SK-N-SH (cell line): Measurements from ENCODE around the gene LRTM2. TPM values are rescaled to one million over a fixed set of nuclear protein-coding genes. Genes with fewer than 3 reads are reported as not detected.

Source experiments
- CTCF ChIA-PET: fragments of 300-600, 350-600 bp; formaldehyde crosslinking; extraction: SDS; loops from one replicate; lab custom pipeline; 2021; lab: Yijun Ruan, JAX
- POLR2A ChIA-PET: fragments of 350-600 bp; sonication (Branson Sonifier 250); formaldehyde crosslinking; extraction: SDS; loops from one replicate; lab custom pipeline; 2020; ENCODE audit warnings: antibody characterized with exemption, inconsistent platforms; lab: Yijun Ruan, JAX
- DNase-seq: peaks from one replicate; pipeline ENCODE4 v3.0.0; 2012
- H2AFZ ChIP-seq: fragments of 200-600 bp; sonication (generic); 2 replicates; pipeline ENCODE4 v1.8.1; 2016; ENCODE audit warnings: antibody characterized with exemption, mild to moderate bottlenecking, low read depth
- H3F3A ChIP-seq: fragments of 200-600 bp; sonication (generic); replicated peaks from 2 replicates; pipeline ENCODE3; 2016; ENCODE audit warnings: antibody characterized with exemption, mild to moderate bottlenecking; ENCODE audit not compliant: insufficient read depth
- H3K27ac ChIP-seq, 2 experiments: fragments of 200-500 bp in 1 of 2; fragments of 200-600 bp in 1 of 2; sonication (Bioruptor generic) in 1 of 2; sonication (generic), shearing (Covaris generic) in 1 of 2; 2 replicates each; pipeline versions ENCODE4 v1.5.1 to v1.6.1; 2014 to 2016; ENCODE audit warnings: low read depth in 2 of 2, inconsistent platforms in 1 of 2, low read length in 1 of 2, mild to moderate bottlenecking in 1 of 2, mixed read lengths in 1 of 2
- H3K27me3 ChIP-seq: fragments of 200-600 bp; sonication (generic), shearing (Covaris generic); 2 replicates; pipeline ENCODE4 v1.6.1; 2016; ENCODE audit warnings: mixed run types; ENCODE audit not compliant: insufficient read depth
- H3K36me3 ChIP-seq, 2 experiments: fragments of 200-500 bp in 1 of 2; fragments of 200-600 bp in 1 of 2; sonication (Bioruptor generic) in 1 of 2; sonication (generic) in 1 of 2; replicated peaks in 1 of 2; 2 replicates each; pipeline versions ENCODE3 to v1.5.1; 2014 to 2016; ENCODE audit warnings: low read length in 1 of 2, mild to moderate bottlenecking in 1 of 2; ENCODE audit not compliant: insufficient read depth in 2 of 2, control insufficient read depth in 1 of 2
- H3K4me1 ChIP-seq, 2 experiments: fragments of 200-500 bp in 1 of 2; fragments of 200-600 bp in 1 of 2; sonication (Bioruptor generic) in 1 of 2; sonication (generic), shearing (Covaris generic) in 1 of 2; 2 replicates each; pipeline versions ENCODE4 v1.5.1 to v1.6.1; 2014 to 2016; ENCODE audit warnings: low read depth in 1 of 2, low read length in 1 of 2, mixed run types in 1 of 2; ENCODE audit not compliant: insufficient read depth in 2 of 2, control insufficient read depth in 1 of 2
- H3K4me2 ChIP-seq: fragments of 200-600 bp; sonication (generic), shearing (Covaris generic); 2 replicates; pipeline ENCODE4 v1.6.1; 2017; ENCODE audit warnings: mixed run types
- H3K4me3 ChIP-seq, 2 experiments: fragments of 200-500 bp in 1 of 2; fragments of 200-600 bp in 1 of 2; sonication (Bioruptor generic) in 1 of 2; sonication (generic), shearing (Covaris generic) in 1 of 2; 2 replicates each; pipeline versions ENCODE4 v1.5.1 to v1.8.1; 2014 to 2016; ENCODE audit warnings: low read depth in 2 of 2, inconsistent platforms in 1 of 2, low read length in 1 of 2, mild to moderate bottlenecking in 1 of 2, mixed read lengths in 1 of 2, moderate library complexity in 1 of 2
- H3K79me2 ChIP-seq: fragments of 200-600 bp; sonication (generic); 2 replicates; pipeline ENCODE4 v1.8.1; 2017; ENCODE audit warnings: mild to moderate bottlenecking; ENCODE audit not compliant: insufficient read depth
- H3K9ac ChIP-seq: fragments of 200-600 bp; sonication (generic); 2 replicates; pipeline ENCODE4 v1.6.1; 2017; ENCODE audit warnings: mixed run types
- H3K9me2 ChIP-seq: fragments of 200-600 bp; sonication (generic); 2 replicates; pipeline ENCODE4 v1.6.1; 2017; ENCODE audit warnings: mixed run types
- H3K9me3 ChIP-seq: fragments of 200-600 bp; sonication (generic); 2 replicates; pipeline ENCODE4 v1.6.1; 2017; ENCODE audit warnings: mixed run types, mild to moderate bottlenecking, moderate library complexity
- H4K20me1 ChIP-seq: fragments of 200-600 bp; sonication (generic); 2 replicates; pipeline ENCODE4 v1.6.1; 2017; ENCODE audit warnings: mild to moderate bottlenecking, mixed run types; ENCODE audit not compliant: insufficient read depth
- CHD2 ChIP-seq: fragments of 150-350 bp; IDR thresholded peaks from 2 replicates; pipeline ENCODE4 v1.6.1; 2018; ENCODE audit warnings: low read length; ENCODE audit not compliant: partially characterized antibody
- ELF1 ChIP-seq: IDR thresholded peaks from 2 replicates; pipeline ENCODE4 v1.4.0; 2012
- FOSL2 ChIP-seq: IDR thresholded peaks from 2 replicates; pipeline ENCODE4 v1.4.0; 2012; ENCODE audit warnings: low read depth, mild to moderate bottlenecking, moderate library complexity, borderline replicate concordance
- JUND ChIP-seq: IDR thresholded peaks from 2 replicates; pipeline ENCODE4 v1.4.0; 2012
- MAX ChIP-seq: IDR thresholded peaks from 2 replicates; pipeline ENCODE4 v1.4.0; 2012; ENCODE audit warnings: low read depth
- MEF2A ChIP-seq: IDR thresholded peaks from 2 replicates; pipeline ENCODE4 v1.4.0; 2012; ENCODE audit warnings: low read depth, borderline replicate concordance
- NFIC ChIP-seq: IDR thresholded peaks from 2 replicates; pipeline ENCODE4 v1.4.0; 2012; ENCODE audit warnings: borderline replicate concordance
- RAD21 ChIP-seq: IDR thresholded peaks from 2 replicates; pipeline ENCODE4 v1.6.1; 2012; ENCODE audit warnings: mild to moderate bottlenecking, low read length
- RCOR1 ChIP-seq: fragments of 150-350 bp; IDR thresholded peaks from 2 replicates; pipeline ENCODE4 v1.6.1; 2017; ENCODE audit warnings: antibody characterized with exemption, low read length
- REST ChIP-seq: IDR thresholded peaks from 2 replicates; pipeline ENCODE4 v1.6.1; 2012; ENCODE audit warnings: mild to moderate bottlenecking, low read depth, low read length, moderate library complexity
- RFX5 ChIP-seq: IDR thresholded peaks from 2 replicates; pipeline ENCODE4 v1.6.1; 2012; ENCODE audit warnings: mild to moderate bottlenecking, improper control_type of control experiment, low read length
- RXRA ChIP-seq: IDR thresholded peaks from 2 replicates; pipeline ENCODE4 v1.4.0; 2012; ENCODE audit warnings: low read depth, mild to moderate bottlenecking, borderline replicate concordance
- TAF1 ChIP-seq: IDR thresholded peaks from 2 replicates; pipeline ENCODE4 v1.6.1; 2012; ENCODE audit warnings: low read depth, mild to moderate bottlenecking, low read length, moderate library complexity, borderline replicate concordance
- TCF12 ChIP-seq: IDR thresholded peaks from 2 replicates; pipeline ENCODE4 v1.4.0; 2012
- USF2 ChIP-seq: fragments of 150-350 bp; IDR thresholded peaks from 2 replicates; pipeline ENCODE4 v1.6.1; 2017; ENCODE audit warnings: antibody characterized with exemption, low read length, low read depth, borderline replicate concordance
- YY1 ChIP-seq: IDR thresholded peaks from 2 replicates; pipeline ENCODE4 v1.4.0; 2012; ENCODE audit warnings: low read depth, mild to moderate bottlenecking
- WGBS: methylation state at CpG from one replicate; pipeline ENCODE4 v1.1.6; 2017; ENCODE audit warnings: low lambda C conversion rate; 5-methylcytosine and 5-hydroxymethylcytosine counted together
- polyA plus RNA-seq, 3 experiments: library from polyadenylated mRNA; depleted of rRNA; stranded (reverse); fragments of >200 nt; gene quantifications; 2 replicates each; pipeline ENCODE4 v1.2.3, GENCODE V29; 2012

Gene LRTM2
- polyA plus RNA-seq, 1 of the 3 experiments (the other 2 are of a cell fraction): not detected

GRCh38 chr12:1846421-1847405 lies 26.3 kb downstream of the LRTM2 start:
- Histone ChIP-seq H3K27ac (no peak overlapping the region), H3K27me3 (peaks cover 20% of the 10 kb centered on the region), H3F3A (peaks cover 13% of the 10 kb centered on the region), H3K9me3 (no peaks in the 10 kb centered on the region), H3K9me2 (no peaks in the 10 kb centered on the region), H3K4me1 (peaks cover 11 to 26% of the 10 kb centered on the region in 2 experiments; a peak in 2 of 4 replicates), H3K4me2 (no peak overlapping the region), H4K20me1 (no peaks in the 10 kb centered on the region), H2AFZ (no peak overlapping the region), H3K4me3 (no peak overlapping the region), H3K79me2 (no peaks in the 10 kb centered on the region), H3K36me3 (no peaks in the 10 kb centered on the region), H3K9ac (no peak overlapping the region)
- CTCF ChIA-PET: interaction anchor here (1.2 kb wide), 1 partner anchor 93 kb away, joined by 4 read pairs; no protein-coding TSS in a partner anchor
- WGBS: 44% methylated on average over 11 of the region's 24 CpGs
- POLR2A ChIA-PET: no interaction called here
- TF ChIP-seq TAF1 (no peak), ELF1 (no peak)
- no peak for DNase-seq

GRCh38 chr12:1847411-1847810 lies 27.0 kb downstream of the LRTM2 start:
- 58% methylated on average over 4 of the region's 4 CpGs for WGBS
- Histone ChIP-seq H3F3A (peaks cover 17% of the 10 kb centered on the region), H4K20me1 (no peaks in the 10 kb centered on the region), H3K9me2 (no peaks in the 10 kb centered on the region), H3K27ac (no peak overlapping the region), H3K27me3 (peaks cover 20% of the 10 kb centered on the region), H3K9me3 (no peaks in the 10 kb centered on the region)
- CTCF ChIA-PET: interaction anchor here (1.2 kb wide), 1 partner anchor 93 kb away, joined by 4 read pairs; no protein-coding TSS in a partner anchor
- DNase-seq: no peak
- no peak for TF ChIP-seq RCOR1
- TF ChIP-seq TCF12: no peak
- no peak for TF ChIP-seq MAX
- TF ChIP-seq, all 33 proteins: peak for 0
- no peak overlapping the region for H2AFZ ChIP-seq
- no peaks in the 10 kb centered on the region for H3K79me2 ChIP-seq
- peaks cover 11 to 23% of the 10 kb centered on the region in 2 experiments; a peak in 2 of 4 replicates for H3K4me1 ChIP-seq
- no peak overlapping the region for H3K4me2 ChIP-seq
- no peaks in the 10 kb centered on the region for H3K36me3 ChIP-seq
- POLR2A ChIA-PET: no interaction called here
- H3K9ac ChIP-seq: no peak overlapping the region
- H3K4me3 ChIP-seq: no peak overlapping the region

- Histone ChIP-seq H3F3A (peaks cover 17% of the 10 kb centered on the region), H3K27me3 (peaks cover 20% of the 10 kb centered on the region), H3K4me1 (peaks cover 11 to 21% of the 10 kb centered on the region in 2 experiments; a peak in 2 of 4 replicates), H3K9me2 (no peaks in the 10 kb centered on the region), H3K36me3 (no peaks in the 10 kb centered on the region), H3K4me2 (no peak overlapping the region), H3K27ac (no peak overlapping the region), H3K9me3 (no peaks in the 10 kb centered on the region), H3K4me3 (no peak overlapping the region), H3K9ac (no peak overlapping the region), H2AFZ (no peak overlapping the region), H3K79me2 (no peaks in the 10 kb centered on the region), H4K20me1 (no peaks in the 10 kb centered on the region)
- no peak for DNase-seq
- WGBS: 67% methylated on average over 10 of the region's 10 CpGs
- CTCF ChIA-PET: no interaction called here
- POLR2A ChIA-PET: no interaction called here
- TF ChIP-seq REST (no peak), TAF1 (no peak), CHD2 (no peak), YY1 (no peak), JUND (no peak), USF2 (no peak), RFX5 (no peak), NFIC (no peak), RAD21 (no peak), MAX (no peak), RXRA (no peak), FOSL2 (no peak), MEF2A (no peak)
These were observed 27.8 kb downstream of the LRTM2 start for GRCh38 chr12:1848146-1848545.
